Small intestine (tissue), 7 donors: ENCODE data around the gene SLC35G2. TPM values are rescaled to one million over a fixed set of nuclear protein-coding genes. Genes with fewer than 3 reads are reported as not detected.

Experiments
- DNase-seq, 2 donors: peaks; one replicate each; pipeline versions ENCODE4 v3.0.0 to v3.0.0-alpha.2; 2013
- FAIRE-seq: peaks from 2 replicates; lab custom pipeline; 2012; peaks lifted over from hg19 to GRCh38; lab: Jason Lieb, UNC
- H3K27ac ChIP-seq, 3 donors: one replicate each; pipeline ENCODE4 v1.5.1; 2013; ENCODE audit warnings: low read length in 2 of 3, mild to moderate bottlenecking in 2 of 3, control low read depth in 1 of 3, inconsistent platforms in 1 of 3, low read depth in 1 of 3, moderate library complexity in 1 of 3
- H3K27me3 ChIP-seq, 3 donors: one replicate each; pipeline ENCODE4 v1.6.1; 2013; ENCODE audit warnings: low read length in 3 of 3, inconsistent platforms in 1 of 3; ENCODE audit not compliant: control insufficient read depth in 3 of 3, insufficient read depth in 3 of 3
- H3K36me3 ChIP-seq, 3 donors: one replicate each; pipeline ENCODE4 v1.6.1; 2013; ENCODE audit warnings: low read length in 3 of 3, inconsistent platforms in 1 of 3, low read depth in 1 of 3, mild to moderate bottlenecking in 1 of 3, moderate library complexity in 1 of 3; ENCODE audit not compliant: control insufficient read depth in 3 of 3, insufficient read depth in 2 of 3
- H3K4me1 ChIP-seq, 3 donors: one replicate each; pipeline ENCODE4 v1.6.1; 2013; ENCODE audit warnings: low read length in 2 of 3, inconsistent platforms in 1 of 3, low read depth in 1 of 3, mild to moderate bottlenecking in 1 of 3, moderate library complexity in 1 of 3; ENCODE audit not compliant: control insufficient read depth in 3 of 3, insufficient read depth in 2 of 3
- H3K4me3 ChIP-seq, 3 donors: one replicate each; pipeline ENCODE4 v1.5.1; 2013; ENCODE audit warnings: low read length in 3 of 3, control low read depth in 1 of 3, inconsistent platforms in 1 of 3, low read depth in 1 of 3, mild to moderate bottlenecking in 1 of 3, moderate library complexity in 1 of 3
- H3K9me3 ChIP-seq, 2 donors: one replicate each; pipeline ENCODE4 v1.6.1; 2013; ENCODE audit warnings: low read depth in 1 of 2, low read length in 1 of 2; ENCODE audit not compliant: control insufficient read depth in 2 of 2, insufficient read depth in 1 of 2
- WGBS, 3 donors: extraction: QIAGEN DNeasy Blood & Tissue Kit; methylation state at CpG; one replicate each; pipeline ENCODE4 v1.1.7; 2013; 5-methylcytosine and 5-hydroxymethylcytosine counted together
- polyA plus RNA-seq, 4 donors: library from polyadenylated mRNA; stranded (reverse) in 3 of 4; unstranded in 1 of 4; fragments of 200-250 nt in 3 of 4; fragments of 120-200 nt in 1 of 4; gene quantifications; one replicate each; pipeline versions ENCODE4 v1.2.1 to v1.2.3, GENCODE V29; 2013
- donor health status: healthy with polysubstance abuse.
- donor health status: control.
- donor health status: control.
- donor health status: Bipolar disorder and iron deficiency.
- donor health status: healthy.

The SLC35G2 gene
- polyA plus RNA-seq, 4 donors = 1.6 to 5.1 TPM; not detected in 2

DNA sequence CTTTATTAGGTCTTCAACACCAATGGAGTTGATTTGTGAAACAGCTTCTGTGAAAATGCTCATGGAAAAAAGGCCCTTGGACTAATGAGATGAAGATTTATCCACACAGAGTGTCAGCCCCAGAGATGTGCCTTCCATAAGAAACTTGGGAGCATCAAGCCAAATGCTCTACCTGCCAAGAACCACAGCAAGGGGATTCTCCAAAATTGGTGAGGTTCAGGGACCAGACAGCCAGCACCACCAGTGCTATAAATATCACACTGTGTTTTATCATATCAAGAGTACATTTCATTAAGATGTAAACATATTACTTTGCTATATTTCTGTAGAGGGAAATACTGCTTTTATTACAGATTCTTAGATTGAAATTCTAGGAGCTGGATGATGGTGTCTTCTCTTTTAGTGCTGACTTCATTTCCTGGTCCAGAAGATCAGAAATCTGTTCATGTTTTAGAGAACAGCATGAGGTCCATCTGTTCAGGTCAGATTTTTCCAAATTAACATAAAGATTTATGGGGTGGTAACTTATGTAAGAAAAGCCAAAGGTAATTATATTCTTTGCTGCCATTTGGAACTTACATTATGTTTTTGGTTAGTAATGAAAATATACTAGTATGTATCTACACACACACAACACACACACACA lies 17.7 kb downstream of the SLC35G2 start:
- H3K27me3 ChIP-seq = no peaks in the 10 kb centered on the region
- DNase-seq = no peak

DNA sequence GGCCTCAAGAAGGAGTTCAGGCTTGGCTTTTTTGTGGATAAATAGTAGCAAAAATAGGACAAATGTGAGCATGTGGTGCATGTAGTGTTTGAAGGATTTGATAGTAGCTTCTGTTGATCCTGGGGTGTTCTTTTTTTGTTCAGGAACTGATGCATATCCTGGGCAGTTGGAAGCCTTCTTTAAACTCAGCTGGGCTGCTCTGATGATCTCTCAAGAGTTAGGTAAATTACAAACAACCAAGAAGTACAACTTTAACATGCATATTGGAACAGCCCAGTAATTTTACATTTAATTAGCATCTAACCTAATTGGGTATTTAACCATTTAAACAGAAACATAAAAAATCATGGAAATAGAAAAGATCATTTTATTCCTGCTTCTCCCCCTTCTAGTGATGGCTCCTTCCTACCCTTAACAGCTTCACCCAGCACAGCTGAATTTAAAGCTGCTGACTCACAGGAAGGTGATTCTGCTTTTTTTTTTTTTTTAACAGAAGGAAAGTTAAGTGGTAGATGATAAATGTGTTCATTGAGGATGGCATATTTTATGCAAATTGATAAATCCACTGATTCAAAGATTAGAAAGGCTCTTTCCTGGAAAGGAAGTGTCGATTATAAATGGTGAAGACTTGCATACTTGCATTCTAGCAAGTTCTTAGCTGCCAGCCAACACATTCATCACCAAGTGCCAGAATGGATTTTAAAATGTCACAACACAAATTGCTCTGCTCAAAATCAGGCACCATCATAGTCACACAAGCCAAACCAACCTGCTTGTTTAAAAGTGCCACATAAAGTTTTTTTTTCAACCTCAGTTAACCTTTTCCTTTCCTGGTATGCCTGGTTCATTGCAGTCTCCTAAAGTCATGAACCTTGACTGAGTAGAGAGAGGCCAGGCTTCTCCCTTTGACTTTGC lies 20.0 kb downstream of the SLC35G2 start:
- DNase-seq (no peak), FAIRE-seq (no peak)
- Histone ChIP-seq H3K27ac (no peak overlapping the region), H3K27me3 (no peaks in the 10 kb centered on the region), H3K36me3 (peaks cover 0 to 10% (median 0%) of the 10 kb centered on the region in 3 donors), H3K4me3 (no peak overlapping the region), H3K4me1 (peaks cover 0 to 2% (median 0%) of the 10 kb centered on the region in 3 donors), H3K9me3 (no peaks in the 10 kb centered on the region)
- 48 to 72% (median 54%) methylated on average over 1 of the region's 1 CpG for WGBS, 3 donors

More for the DNA sequence above, 17.7 kb downstream of the SLC35G2 start:
- Histone ChIP-seq H3K4me3 (no peak overlapping the region), H3K36me3 (peaks cover 0 to 2% (median 0%) of the 10 kb centered on the region in 3 donors), H3K27ac (no peak overlapping the region), H3K9me3 (no peaks in the 10 kb centered on the region), H3K4me1 (peaks cover 0 to 2% (median 0%) of the 10 kb centered on the region in 3 donors)
- no peak for FAIRE-seq

DNA sequence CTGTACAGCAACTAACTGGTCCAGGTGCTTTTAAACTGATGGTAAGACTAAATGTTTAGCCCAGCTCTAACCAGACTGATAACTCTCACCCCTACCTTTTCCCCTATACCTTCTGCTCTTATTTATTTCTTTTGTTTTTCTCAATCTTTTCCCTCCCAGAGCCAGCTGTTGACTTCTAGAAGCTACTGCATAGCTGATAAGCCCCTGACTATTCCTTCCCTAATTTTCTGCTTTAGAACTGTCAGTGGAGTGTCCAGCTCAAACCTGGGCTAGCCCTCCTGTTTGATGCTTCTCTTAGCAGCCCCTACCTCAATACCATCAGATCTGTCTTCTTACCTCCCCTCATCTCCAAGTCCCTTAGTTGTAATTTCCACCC lies 20.6 kb downstream of the SLC35G2 start:
- H3K4me3 ChIP-seq = no peak overlapping the region
- DNase-seq = no peak
- peaks cover 0 to 2% (median 0%) of the 10 kb centered on the region in 3 donors for H3K4me1 ChIP-seq
- H3K36me3 ChIP-seq = peaks cover 0 to 13% (median 0%) of the 10 kb centered on the region in 3 donors
- no peak for FAIRE-seq
- no peaks in the 10 kb centered on the region for H3K27me3 ChIP-seq
- no peaks in the 10 kb centered on the region for H3K9me3 ChIP-seq
- no peak overlapping the region for H3K27ac ChIP-seq

DNA sequence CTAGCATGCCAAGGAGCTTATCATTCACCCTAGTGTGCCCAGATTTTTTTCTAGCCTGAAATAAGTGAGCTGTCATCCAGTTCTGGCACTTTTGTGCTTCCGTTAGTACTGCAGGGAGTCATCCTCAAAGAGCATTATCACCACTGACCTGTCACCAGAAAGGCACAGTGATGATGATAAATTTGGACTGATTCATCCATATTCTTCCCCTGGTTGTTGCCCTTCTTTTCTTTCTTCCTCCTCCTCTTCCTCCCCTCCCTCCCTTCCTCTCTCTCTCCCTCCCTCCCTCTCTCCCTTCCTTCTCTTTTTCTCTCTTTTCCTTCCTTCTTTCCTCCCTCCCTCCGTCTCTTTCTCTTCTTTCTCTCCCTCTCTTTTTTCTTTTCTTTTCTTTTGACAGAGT lies 21.3 kb downstream of the SLC35G2 start:
- Histone ChIP-seq H3K36me3 (peaks cover 0 to 13% (median 0%) of the 10 kb centered on the region in 3 donors), H3K27me3 (no peaks in the 10 kb centered on the region), H3K9me3 (no peaks in the 10 kb centered on the region), H3K4me3 (no peak overlapping the region), H3K27ac (no peak overlapping the region), H3K4me1 (peaks cover 0 to 2% (median 0%) of the 10 kb centered on the region in 3 donors)
- no peak for FAIRE-seq
- no peak for DNase-seq
- WGBS, 3 donors = 91 to 97% (median 94%) methylated on average over 2 of the region's 2 CpGs

DNA sequence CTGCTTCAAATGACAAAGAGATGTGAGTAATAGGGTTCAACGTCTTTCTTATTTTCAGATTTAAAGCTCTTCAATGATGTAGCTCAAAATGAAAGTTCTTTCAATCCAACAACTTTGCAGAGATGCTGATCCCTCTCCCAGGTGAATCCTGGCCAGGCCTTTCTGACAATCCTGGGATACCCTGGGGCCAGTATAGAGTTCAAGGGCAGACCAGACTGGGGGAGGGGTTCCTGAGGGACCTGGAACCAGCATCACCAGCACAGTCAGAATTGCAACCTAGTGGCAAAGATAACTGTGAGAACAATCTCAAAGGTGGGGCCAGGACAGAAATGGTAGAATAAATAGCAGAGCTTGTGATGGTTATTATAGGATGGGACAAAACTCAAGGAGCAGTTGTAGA lies 23.4 kb downstream of the SLC35G2 start:
- WGBS, 3 donors = 86 to 97% (median 88%) methylated on average over 1 of the region's 1 CpG
- no peak overlapping the region for H3K27ac ChIP-seq
- H3K4me3 ChIP-seq = no peak overlapping the region
- no peaks in the 10 kb centered on the region for H3K27me3 ChIP-seq
- H3K4me1 ChIP-seq = no peaks in the 10 kb centered on the region
- no peak for DNase-seq
- peaks cover 0 to 15% (median 0%) of the 10 kb centered on the region in 3 donors for H3K36me3 ChIP-seq
- FAIRE-seq = no peak
- H3K9me3 ChIP-seq = no peaks in the 10 kb centered on the region

DNA sequence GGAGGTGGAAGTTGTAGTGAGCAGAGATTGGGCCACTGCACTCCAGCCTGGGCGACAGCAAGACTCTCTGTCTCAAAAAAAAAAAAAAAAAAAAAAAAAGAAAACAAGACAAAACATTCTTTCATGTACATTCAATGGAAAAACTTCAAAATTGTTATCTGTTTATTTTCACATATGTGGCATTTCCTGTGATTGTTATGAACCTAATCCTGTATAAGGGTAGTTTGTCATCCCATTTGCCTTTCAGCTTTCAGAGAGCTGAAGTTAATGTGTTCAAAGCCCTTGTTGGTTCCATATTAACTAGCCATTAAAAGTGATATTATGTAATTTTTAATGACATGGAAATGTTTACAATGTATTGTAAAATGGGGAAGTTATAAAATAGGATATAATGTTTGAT lies 25.8 kb downstream of the SLC35G2 start:
- no peak overlapping the region for H3K4me3 ChIP-seq
- H3K27ac ChIP-seq = no peak overlapping the region
- DNase-seq = no peak
- no peaks in the 10 kb centered on the region for H3K27me3 ChIP-seq
- no peak for FAIRE-seq
- H3K4me1 ChIP-seq = no peaks in the 10 kb centered on the region
- H3K36me3 ChIP-seq = peaks cover 0 to 13% (median 0%) of the 10 kb centered on the region in 3 donors
- 89 to 94% (median 91%) methylated on average over 1 of the region's 1 CpG for WGBS, 3 donors
- H3K9me3 ChIP-seq = no peaks in the 10 kb centered on the region

DNA sequence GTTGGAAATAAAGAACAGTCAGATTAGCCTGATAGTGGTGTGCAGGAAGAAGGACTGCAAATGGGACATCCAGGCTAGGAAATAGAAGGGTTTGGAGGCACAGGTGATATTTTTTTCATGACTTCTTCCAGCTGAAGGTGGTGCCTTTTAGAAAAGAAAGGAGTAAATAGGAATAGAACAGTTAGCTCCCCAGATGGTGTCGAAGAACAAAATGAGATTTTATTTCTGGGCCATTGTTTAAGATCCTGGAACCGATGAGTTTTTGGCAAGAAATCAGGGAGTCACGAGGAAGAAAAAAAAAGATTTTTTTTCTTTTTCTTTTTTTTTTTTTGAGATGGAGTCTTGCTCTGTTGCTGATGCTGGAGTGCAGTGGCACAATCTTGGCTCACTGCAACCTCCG lies 33.3 kb downstream of the SLC35G2 start:
- Histone ChIP-seq H3K36me3 (no peaks in the 10 kb centered on the region), H3K4me1 (no peaks in the 10 kb centered on the region), H3K9me3 (no peaks in the 10 kb centered on the region), H3K4me3 (no peak overlapping the region), H3K27me3 (no peaks in the 10 kb centered on the region), H3K27ac (no peak overlapping the region)
- FAIRE-seq (no peak), DNase-seq (no peak)
- 80 to 86% (median 83%) methylated on average over 4 of the region's 4 CpGs for WGBS, 3 donors

DNA sequence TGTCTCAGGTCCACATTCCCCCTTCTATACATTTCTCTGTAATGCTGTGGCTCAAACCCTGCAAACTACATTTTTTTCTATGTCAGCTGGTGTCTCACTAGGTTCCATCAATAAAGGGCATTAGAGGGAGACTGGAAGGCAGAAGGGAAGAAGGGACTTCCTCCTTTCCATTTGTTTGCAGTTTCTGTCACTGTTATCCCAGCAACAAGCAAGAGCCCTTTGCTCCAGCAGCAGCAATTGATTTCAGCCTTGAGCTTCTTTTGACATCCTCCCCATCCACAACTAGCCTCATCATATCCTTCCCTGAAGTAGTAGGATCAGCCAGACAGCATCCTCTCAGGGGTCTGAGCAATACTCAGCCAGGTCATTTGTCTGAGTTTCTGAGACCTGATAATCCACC lies 37.7 kb downstream of the SLC35G2 start:
- H3K9me3 ChIP-seq = no peaks in the 10 kb centered on the region
- H3K4me3 ChIP-seq = no peak overlapping the region
- H3K4me1 ChIP-seq = peaks cover 0 to 5% (median 0%) of the 10 kb centered on the region in 3 donors
- no peak for FAIRE-seq
- H3K36me3 ChIP-seq = no peaks in the 10 kb centered on the region
- no peak for DNase-seq
- no peaks in the 10 kb centered on the region for H3K27me3 ChIP-seq
- H3K27ac ChIP-seq = no peak overlapping the region
